HG03025 (cell line): ENCODE results near the gene TMEM151B.
"Not testable (repeated sequence)": the region's sequence is repeated elsewhere in the genome, so short reads cannot be mapped to it uniquely, and the experiment has no call there.

ENCODE experiments used
- ATAC-seq: cut with Tn5 transposase; IDR thresholded peaks from one replicate; pipeline ENCODE4 v1.9.1; 2021; ENCODE audit warnings: mild to moderate bottlenecking, moderate library complexity; ENCODE audit not compliant: unreplicated experiment, low FRiP score

TMEM151B gene

DNA sequence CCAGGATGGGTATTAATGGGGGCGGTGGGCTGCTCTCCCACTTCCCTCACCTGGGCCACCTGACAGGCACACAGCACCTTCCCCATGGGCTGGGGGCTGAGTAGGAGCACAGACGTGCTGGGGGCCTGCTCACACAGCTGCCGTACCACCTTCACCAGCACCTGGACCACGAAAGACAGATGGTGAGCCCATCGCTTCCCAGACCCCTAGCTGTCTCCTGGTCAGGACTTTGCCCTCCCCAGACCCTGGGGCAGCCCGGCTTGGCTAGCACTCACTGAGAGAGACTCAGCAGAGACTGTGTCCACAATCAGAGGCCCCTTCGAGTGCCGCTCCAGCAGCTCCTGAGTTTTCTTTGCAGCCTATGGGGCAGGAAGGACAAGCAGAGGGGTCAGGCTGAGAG, 30.9 kb downstream of the TMEM151B start:
- ATAC-seq: no peak

DNA sequence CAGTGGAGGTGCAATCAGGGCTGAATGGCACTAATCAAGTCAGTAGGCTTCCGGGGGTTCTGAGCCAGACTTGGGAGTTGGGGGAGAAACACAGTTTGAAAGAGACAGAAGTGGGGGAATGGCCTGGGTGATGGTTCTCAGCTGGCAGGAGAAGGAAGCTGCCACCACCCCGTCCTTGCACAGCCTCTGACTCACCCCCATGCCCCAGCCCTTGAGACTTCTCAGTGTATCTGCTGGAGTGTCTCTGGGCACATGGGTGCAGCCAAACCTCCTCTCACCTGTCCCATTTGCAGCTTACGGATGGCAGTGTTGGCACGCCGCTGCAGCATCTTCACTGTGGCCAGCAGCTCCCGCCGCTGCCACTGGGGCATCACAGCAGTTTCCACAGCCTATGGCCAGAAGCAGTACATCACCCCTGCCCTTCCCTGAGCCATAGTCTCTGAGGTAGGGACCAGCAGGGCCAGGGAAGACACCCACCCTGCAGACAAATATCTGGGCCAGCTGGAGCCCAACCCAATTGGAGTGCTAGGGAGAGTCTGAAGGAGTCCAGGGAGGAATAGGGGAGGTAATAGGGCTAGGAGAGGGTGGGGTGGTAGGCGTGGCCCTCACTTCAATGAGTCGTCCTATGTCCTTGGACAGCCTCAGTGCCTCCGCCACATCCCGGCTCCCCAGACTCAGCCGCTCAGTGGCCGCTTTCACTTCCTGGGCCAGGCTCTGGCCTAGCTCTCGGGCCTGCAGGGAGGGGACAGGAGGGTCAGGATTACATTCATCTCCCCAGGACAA, 31.7 kb downstream of the TMEM151B start:
- ATAC-seq: no peak

DNA sequence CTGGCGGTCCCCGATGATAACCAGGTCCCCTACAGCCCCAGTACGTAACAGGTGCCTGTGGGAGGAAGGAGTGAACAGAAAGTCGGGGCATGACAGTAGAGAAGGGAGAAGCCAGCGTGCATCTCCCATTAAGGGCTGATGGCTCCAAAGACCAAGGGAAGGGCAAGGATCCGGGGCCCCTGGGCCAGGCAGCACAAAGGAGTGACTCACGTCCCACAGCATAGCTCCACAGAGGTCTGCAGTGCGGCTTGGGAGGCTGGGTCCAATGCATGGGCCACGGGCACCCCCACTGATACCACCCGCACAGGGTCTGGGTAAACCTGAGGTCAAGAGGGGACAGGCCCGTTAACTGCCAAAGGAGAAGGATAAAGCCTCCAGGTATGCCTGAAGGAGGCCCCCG, 32.6 kb downstream of the TMEM151B start:
- ATAC-seq: no peak

DNA sequence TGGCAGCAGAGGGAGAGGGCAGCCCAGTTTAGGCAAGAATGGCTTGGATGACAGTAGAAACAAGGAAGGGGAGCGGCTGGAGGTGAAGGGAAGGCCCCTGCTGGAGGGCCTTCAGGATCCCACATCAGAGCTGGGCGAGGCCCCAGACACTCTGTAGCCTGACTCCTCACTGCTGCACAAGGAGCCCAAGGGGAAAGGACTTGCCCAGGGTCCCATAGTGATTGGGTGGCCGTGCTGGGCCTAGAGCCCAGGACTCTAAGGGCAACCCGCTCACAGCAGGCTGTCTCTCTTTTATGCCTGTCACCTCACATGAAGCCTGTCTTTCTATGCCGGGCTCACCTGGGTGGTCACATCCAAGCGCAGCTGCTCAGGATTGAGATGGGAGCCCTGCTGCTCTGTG, 33.6 kb downstream of the TMEM151B start:
- ATAC-seq: no peak

DNA sequence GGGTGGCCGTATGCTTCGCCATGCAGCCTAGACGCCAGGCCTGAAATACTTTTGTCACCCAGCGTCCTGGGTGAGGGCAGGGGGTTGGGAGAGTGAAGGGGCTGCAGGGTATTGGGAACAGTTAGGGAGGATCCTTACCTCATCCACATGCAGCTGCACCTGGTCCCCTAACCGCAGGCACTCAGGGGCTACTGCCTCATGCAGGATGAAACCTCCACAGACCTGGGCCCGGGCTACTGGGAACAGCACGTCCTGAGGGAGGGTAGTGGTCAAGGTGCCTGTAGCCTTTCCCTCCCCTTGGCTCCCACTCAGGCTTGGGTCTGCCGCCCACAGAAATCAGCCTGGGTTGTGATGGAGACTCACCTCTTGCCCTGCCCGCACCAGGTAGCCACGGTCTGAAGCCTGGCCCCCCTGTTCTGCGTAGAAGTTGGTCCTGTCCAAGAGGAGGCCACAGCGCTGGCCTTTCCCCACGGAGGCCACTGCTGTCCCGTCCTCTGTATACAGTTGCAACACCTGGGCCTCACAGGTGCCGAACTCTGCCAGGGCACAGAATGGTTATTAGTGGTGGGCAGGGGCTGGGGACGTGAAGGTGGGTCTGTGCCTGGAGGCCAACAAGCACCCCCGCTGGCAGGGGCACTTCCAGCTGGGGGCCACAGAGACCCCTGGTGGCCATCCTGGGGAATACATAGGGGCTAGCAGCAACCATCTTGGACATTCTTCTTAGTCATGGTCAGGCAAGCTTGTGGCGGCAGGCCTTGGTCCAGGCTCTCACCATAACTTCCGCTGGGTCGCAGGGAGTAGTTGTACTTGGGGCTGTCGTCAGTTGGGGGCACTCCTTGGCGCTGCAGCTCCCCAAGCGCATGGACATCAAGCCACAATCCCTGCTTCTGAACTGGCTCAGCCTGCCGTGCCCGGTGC, 34.3 kb downstream of the TMEM151B start:
- ATAC-seq: no peak

DNA sequence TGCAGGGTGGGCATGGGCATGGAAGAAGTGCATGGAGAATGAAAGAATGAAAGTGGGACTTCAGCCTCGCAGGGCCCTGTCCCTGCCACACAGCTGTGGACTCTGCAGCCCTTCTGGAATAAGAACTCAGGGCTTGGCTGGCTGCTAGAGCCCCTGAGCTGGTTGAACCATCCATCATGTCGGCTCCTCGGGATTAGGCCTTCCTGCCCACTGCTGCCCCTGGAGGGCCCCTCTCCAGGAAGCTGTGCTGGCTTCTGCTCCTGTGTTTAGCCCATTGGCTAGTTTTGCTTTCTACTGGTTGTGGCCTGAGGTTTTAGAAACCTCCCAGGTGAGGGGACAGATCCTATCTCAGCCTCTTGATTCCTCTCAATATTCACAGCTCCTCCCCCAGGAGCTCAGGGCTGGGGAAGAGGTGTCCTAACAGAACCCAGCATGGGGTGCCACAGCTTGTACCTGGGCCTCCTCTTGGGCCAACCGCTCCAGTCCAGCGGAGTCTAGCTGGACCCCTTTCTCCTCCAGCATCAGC, 35.0 kb downstream of the TMEM151B start:
- no peak for ATAC-seq

DNA sequence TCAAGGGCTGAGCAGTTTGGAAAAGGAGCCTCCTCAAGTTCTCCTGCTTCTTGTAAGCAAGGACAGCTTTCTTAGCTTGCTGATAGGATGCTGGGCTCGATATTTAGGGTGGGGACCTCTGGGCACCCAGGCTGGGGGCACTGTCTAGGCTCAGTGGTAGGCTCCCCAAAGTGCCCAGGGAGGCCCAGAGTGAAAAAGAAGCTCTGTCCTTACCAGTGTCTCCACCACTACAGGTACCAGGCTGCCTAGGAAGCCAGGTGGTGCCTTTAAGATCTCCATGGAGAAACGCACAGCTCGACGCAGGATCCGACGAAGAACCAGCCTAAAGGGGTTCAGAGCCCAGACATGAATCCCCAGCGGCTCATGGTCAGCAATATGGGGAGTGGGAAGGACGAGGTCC, 36.5 kb downstream of the TMEM151B start:
- ATAC-seq: no peak

DNA sequence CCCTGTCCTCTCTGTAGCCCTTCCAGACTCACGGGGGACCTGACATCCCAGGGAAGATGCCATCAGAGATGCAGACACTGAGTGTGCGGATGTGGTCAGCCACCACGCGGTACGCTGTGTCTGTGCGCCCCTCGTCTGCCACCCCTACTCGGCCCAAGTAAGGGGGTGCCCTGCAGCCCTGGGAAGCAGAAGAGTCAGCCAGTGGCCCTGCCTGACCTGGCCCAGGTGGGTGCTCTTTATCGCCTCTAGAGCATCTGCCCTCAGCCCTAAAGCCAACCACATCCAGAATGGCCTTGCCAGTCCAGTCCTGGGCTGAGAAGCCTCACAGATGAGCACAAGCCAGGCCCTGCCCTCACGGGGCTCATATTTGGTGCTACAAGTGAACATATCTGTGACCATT, 37.0 kb downstream of the TMEM151B start:
- no peak for ATAC-seq

DNA sequence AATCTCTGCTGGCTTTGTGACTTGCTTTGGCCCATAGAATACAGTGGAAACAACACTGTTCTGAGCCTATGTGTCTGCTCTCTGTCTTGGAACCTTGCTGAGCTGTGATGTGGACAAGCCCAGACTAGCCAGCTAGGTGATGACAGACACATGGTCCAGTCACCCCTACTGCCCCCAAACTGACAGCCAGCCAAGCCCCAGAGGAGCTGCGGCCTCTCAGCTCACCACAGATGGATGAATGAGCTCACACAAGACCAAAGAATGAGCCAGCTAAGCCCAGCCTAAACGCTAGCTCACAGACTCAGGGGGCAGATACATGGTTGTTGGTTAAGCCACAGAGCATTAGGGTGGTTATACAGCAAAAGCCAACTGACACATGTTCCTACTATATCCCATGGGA, 38.8 kb downstream of the TMEM151B start:
- no peak for ATAC-seq

DNA sequence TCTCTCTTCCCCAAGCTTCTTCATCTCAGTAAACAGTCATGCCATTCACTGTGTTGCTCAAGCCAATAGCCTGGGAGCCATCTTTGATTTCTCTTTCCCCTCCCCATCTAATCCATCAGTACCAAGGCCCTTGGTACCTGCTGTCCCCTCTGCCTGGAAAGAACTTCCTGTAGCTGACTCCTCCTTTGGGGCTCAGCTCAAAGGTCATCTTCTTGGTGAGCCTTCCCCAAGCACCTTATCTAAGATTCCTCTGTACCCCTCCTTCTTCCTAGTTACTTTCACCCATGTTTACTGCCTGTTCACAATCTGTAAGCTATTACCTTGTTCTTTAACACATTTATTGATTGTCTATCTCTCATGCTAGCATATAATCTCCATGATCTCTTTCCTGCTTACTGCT, 39.4 kb downstream of the TMEM151B start:
- no peak for ATAC-seq

DNA sequence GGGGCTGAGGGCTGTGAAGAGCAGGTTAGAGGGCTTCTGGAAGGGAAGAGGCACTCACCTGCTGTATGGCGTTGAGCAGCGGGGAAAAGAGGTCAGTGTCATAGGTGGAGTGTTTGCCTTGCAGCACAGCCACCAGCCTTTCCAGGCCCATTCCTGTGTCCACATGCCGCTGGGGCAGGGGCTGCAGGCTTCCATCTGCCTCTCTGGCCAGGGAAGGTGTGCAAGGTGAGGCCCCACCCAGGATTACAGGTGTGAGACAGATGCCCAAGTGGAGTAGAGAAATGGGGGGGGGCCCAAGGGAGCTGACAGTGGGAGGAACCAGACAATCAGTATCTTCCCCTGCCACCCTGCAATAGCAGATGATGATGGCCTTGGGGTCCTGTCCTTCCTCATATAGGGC, 40.0 kb downstream of the TMEM151B start:
- ATAC-seq: no peak

DNA sequence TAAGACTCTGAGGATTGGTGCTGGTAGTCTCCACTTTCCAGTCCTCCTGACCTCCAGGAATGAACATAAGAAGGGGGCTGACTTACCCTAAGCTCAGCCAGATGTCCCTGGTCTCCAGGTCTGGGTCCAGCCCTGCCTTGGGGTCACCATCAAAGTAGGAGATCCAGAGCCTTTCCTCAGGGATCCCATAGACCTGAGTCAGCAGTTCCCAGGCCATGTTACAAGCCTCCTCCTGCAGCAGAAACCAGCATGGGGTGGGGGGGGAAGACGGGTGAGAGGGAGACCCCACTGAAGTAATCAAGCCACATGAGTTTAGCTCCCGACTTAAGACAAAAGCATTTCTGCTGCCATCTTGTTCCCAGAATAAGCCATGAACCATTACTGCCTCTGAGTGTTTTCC, 41.1 kb downstream of the TMEM151B start:
- ATAC-seq: no peak

DNA sequence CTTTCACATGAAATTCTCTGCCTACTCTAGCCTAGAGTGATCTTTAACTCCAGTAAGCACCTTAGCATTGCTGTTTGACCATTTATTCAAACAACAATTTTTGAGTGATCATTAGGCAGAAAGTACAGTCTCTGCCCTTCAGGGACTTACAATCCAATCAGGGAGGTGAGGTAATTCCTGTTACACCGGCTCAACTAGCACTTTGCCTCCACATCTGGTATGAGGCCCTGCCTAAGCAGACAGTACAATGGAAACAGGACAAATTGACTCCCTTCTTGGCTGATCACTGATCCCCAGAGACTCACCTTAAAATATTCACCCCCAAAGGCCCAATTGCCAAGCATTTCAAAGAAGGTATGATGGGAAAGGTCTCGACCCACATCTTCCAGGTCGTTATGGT, 41.5 kb downstream of the TMEM151B start:
- no peak for ATAC-seq

DNA sequence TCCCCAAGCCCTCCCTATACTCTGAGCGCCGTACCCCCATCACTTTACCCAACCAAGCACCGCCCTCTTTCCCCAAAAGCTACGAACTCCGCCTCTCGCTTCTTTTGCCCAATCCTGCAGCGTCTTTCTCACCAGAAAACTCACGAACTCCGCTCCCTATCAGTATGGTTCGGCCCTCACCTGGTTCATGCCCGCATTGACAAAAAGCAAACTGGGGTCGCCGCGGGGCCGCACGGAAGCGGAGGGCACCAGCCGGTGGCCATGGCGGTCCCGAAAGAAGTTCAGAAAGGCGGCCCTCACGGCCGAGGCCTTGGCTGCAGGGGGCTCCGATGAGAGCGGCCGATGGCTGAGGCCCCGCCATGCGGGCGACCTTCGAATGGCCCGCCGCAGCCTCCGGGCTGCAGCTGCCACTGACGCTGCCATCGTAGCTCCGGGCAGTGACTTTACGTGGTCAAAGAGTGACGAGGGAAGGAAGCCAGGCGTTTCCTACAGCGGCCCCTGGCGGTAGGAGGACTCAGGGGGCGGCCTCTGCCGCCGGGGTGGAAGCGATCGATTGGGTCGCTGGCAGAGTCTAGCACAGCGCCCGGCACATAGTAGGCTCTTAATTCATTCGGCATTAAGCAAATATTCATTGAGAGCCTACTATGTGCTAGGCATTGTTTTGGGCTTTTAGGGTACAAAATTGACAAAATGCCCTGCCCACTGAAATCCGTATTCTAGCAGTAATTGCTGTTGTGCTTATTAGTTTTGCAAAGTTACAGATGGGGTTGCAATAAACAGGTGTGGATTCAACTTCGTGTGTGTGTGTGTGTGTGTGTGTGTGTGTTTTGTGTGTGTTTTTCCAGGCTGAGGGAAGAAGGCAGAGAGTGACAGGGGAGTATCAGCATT, 42.9 kb downstream of the TMEM151B start, which contains the start of gene AARS2:
Gene AARS2 (minus strand): TSS at position 447 of the 888 bp plus-strand sequence. CDS start 24 bp downstream, at position 423.
- ATAC-seq: peak; percentile 71

DNA sequence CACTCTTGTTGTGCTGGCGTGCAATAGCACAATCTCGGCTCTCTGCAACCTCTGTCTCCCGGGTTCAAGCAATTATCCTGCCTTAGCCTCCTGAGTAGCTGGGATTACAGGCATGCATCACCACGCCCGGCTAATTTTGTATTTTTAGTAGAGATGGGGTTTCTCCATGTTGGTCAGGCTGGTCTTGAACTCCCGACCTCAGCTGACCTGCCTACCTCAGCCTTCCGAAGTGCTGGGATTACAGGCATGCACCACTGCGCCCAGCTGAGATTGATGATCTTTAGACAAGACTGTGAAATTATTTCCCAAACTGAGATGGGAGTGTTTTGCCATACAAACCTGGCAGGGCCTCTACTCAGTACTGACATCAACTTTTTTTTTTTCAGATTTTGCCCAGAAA, 44.4 kb downstream of the TMEM151B start:
- not testable (repeated sequence) for ATAC-seq

DNA sequence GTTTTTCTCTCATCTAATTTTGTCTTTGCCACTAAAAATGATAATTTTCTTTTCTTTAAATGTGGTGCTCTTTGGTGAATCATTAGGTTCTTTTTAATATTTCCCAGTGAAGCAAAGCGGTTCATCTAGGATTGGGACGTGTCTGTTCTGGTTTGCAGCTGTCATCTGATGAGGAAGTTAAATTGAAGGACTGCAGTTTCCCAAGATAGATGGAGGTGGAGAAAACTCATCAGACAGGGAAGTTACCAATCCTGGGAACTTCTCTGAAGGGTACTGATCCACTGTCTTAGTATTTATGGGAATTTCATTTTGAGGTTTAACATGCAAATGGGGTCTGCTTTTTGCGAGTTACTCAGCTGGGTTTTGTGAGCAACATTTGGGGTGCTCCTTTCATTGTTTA, 45.3 kb downstream of the TMEM151B start:
- no peak for ATAC-seq

DNA sequence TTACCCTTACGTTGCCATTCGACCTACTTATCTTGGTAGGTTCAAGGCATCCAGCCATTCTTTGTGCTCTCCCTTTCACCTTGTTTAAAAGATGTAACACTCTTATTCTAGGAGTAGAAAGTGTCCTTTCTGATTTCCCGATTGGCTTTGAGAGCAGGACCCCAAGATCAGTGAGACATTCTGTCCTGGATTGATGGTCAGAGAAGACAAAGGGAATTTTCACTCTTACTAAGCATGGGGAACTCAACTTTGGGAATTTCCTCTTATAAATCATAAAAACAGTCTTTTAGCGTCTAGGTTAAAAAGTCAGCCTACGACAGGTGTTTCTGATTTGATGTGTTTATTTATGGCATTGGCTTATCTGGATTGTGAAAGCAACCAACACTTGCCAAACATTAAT, 45.7 kb downstream of the TMEM151B start:
- ATAC-seq: no peak

DNA sequence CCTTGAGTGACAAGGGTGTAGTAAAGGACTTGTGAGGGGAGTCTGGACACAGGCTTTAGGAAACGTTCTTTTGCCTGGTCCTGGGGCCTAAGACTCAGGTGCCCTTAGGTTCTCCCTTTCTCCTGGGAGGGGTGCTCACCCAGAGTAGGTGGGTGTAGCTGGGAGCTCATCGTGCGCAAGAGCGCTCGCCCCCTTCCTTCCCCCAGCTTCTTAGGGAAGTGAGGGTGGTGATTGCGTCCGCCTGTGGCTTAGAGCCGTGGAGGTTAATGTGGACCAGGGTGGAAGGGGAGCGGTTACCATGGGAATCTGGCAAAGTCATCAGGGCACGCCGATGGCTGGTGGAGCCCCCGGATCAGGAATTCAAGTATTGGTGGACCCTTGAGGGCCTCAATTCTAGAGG, 46.2 kb downstream of the TMEM151B start:
- ATAC-seq: no peak

DNA sequence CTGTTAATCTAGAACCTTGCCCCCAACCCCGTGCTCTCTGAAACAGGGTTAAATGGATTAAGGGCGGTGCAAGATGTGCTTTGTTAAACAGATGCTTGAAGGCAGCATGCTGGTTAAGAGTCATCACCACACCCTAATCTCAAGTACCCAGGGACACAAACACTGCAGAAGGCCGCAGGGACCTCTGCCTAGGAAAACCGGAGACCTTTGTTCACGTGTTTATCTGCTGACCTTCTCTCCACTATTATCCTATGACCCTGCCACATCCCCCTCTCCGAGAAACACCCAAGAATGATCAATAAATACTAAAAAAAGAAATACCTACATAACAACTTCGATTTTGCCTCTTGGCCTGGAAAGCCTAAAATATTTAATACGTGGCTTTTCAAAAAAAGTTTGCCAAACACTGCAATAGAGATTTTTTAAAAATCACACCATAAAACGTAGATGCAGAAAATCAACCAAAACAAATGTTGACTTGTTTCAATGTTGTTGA, 46.9 kb downstream of the TMEM151B start:
- ATAC-seq: not testable (repeated sequence)

DNA sequence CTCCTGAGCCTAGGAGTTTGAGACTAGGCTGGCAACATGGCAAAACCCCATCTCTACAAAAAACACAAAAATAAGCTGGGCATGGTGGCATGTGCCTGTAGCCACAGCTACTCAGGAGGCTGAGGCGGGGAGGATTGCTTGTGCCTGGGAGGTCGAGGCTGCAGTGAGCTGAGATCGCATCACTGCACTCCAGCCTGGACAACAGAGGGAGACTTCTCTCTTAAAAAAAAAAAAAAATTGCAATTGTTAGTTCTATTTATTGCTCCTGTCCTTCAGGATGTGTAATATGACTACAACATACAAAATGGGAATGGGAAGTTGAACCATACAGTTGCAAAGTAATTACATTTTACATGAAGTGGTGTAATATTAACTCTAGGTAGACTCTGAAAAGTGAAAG, 51.0 kb downstream of the TMEM151B start:
- ATAC-seq: no peak
